ENCODE results near the gene TMEM200B.

DNA sequence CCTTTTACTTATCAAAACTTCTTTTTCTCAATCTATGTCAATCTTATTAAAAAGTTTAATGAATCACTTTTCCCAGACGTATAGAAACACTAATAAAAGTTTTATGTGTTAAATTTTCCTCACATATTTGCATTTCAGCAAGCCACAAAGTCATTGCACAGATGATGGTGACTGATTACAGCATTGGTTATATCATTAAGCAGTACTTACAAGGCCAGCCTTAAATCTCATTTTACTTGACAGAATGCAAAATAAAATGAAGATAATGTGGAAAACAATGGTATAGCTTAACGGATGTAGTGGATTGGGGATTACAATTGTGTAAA is 39.5 kb downstream of the TMEM200B start:
- TF ChIP-seq POLR2A (IDR thresholded peaks at IDR 0.05), result no peak
- TF ChIP-seq CTCF (IDR thresholded peaks at IDR 0.05), result no peak
